Uterus (tissue), 2 donors: Measurements from ENCODE around the gene APLP1.

Experiments
- POLR2A ChIP-seq, 2 donors: fragments of 450-650 bp; IDR thresholded peaks; one replicate each; pipeline ENCODE4 v1.6.1; 2016; ENCODE audit warnings: antibody characterized with exemption in 2 of 2, mild to moderate bottlenecking in 1 of 2, moderate library complexity in 1 of 2
- TF ChIP-seq, protein P1 (sequence below), 4 experiments: fragments of 200-600 bp in 2 of 4; fragments of 450-650 bp in 2 of 4; sonication (generic) in 2 of 4; IDR thresholded peaks; one replicate each; pipeline ENCODE4 v1.5.1; 2016 to 2019; ENCODE audit warnings: antibody characterized with exemption in 4 of 4, mild to moderate bottlenecking in 2 of 4, moderate library complexity in 1 of 4

DNA sequence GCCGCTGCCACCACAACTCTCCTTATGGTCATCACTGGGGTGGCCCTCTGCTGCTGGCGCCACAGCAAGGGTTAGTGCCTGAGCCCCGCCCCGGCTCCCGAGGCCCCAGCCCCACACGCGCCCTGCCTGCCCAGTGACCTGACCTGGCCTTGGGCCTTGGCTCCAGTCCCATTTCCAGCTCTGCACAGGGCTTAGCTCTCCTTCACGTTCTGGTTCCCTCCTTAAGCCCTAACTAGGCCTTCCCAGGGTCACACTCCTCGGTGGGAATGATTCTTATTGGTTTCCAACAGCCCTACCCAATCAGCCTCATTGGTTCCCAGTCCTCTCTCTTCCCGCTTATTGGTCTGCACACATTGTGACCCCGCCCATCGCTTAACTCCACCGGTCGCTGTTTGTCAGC, 5.8 kb upstream of the APLP1 start:
- TF ChIP-seq, protein P1, sequence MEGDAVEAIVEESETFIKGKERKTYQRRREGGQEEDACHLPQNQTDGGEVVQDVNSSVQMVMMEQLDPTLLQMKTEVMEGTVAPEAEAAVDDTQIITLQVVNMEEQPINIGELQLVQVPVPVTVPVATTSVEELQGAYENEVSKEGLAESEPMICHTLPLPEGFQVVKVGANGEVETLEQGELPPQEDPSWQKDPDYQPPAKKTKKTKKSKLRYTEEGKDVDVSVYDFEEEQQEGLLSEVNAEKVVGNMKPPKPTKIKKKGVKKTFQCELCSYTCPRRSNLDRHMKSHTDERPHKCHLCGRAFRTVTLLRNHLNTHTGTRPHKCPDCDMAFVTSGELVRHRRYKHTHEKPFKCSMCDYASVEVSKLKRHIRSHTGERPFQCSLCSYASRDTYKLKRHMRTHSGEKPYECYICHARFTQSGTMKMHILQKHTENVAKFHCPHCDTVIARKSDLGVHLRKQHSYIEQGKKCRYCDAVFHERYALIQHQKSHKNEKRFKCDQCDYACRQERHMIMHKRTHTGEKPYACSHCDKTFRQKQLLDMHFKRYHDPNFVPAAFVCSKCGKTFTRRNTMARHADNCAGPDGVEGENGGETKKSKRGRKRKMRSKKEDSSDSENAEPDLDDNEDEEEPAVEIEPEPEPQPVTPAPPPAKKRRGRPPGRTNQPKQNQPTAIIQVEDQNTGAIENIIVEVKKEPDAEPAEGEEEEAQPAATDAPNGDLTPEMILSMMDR (IDR thresholded peaks at IDR 0.05), result no peak
- TF ChIP-seq POLR2A (IDR thresholded peaks at IDR 0.05), result no peak
